Germinal center (tissue), 1 donor: ENCODE measurements around the gene ANKS4B.
A peak's percentile ranks its signal among the peaks of the same experiment; 100 is the strongest.
"Not testable (repeated sequence)": the region's sequence is repeated elsewhere in the genome, so short reads cannot be mapped to it uniquely, and the experiment has no call there.

Experiments
- DNase-seq: peaks from one replicate; pipeline ENCODE4 v3.0.0; 2012; ENCODE audit warnings: mixed read lengths, low spot score

Gene ANKS4B

DNA sequence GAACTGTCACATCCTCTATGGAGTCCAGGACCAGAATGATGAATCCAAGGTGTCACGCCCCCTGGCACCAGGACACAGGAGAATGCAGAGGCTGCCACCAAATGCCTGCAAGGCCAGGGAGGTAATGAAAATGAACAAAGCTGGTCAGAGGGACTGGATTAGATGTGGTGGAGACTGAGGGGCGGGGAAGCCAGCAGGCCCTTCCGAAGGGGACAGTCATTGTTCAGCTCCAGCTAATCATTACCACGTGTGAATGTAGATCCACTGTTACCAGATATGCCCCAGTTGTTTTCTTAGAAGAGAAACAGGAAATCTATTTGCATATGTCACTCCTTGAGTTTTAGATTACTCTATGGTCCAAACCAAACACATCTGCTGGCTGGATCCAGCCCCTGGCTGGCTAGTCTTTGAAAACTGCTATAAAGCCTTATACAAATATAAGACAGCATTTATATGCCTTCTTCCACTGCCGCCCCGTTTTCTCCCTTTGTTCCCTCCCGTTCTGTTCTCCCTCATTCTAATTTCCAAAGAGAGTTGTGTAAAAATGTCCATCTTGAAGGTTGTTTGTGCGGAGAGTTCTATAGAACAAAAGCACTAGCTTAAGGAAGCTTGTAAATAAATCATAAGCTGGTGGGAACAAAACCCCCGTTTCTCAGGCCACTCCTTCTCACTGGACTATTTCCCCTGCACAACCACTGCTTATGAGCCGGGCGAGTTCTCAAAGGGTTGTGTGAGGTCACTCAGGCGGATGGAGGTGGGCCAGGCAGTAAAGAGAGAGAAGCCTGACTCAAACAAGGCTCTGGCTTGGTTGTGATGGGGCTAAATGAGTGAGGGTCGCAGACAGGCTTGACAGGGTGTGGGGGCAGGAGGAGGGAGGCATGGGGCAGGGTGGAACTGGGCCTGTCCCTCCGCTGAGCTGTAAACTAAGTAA, 30.4 kb downstream of the ANKS4B start:
- peak; percentile 69 for DNase-seq

DNA sequence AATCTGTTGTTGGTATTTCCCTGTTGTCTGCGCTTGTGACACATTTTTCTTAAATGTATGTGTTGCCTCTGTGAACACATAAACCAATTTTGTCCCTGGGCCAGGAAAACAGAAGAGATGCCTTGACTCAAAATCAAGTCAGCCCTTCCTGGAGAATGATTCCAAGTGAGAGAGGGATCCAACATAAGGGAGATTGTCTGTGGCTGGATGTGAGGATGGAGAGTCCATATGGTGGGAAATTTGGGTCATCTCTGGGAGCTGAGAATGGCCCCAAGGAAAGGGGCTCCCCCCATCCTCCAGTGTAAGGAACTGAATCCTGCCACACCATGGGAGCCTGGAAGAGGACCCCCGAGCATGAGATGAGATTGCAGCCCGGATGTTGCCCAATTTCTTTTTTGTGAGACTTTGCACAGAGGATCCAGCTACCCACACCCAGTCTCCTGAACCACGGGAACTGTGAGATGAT, 31.1 kb downstream of the ANKS4B start:
- no peak for DNase-seq

DNA sequence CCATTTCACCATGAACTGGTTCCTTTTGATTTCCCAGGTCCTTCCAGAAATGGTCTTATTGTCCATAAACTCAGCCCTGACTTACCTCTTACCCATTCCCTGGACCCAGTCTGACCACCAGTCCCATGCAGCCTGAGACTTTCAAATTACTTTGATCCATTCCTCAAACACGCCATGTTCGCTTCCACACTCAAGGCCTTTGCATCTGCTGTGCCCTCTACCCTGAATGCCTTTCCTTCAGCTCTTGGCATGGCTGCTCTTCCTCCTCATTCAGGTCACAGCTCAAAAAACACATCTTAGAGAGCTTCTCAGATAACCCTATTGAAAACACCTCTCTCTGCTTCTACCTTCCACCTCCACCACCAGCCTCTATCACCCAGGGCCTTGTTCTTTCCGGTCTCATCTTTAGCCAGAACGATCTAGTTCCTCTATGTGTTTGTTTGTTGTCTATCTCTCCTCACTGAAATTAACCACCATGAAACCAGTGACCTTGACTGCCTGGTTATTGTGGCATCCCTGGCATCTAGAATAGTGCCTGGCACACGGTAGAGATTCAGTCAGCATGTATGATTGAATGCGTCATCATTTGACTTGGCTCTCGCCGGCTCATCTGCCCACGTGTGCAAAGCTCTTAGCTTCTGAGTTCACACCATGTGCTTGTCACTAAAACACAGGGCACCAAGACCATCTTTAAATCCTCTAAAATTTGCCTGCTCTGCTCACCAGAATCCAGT, 31.8 kb downstream of the ANKS4B start:
- DNase-seq, result no peak

DNA sequence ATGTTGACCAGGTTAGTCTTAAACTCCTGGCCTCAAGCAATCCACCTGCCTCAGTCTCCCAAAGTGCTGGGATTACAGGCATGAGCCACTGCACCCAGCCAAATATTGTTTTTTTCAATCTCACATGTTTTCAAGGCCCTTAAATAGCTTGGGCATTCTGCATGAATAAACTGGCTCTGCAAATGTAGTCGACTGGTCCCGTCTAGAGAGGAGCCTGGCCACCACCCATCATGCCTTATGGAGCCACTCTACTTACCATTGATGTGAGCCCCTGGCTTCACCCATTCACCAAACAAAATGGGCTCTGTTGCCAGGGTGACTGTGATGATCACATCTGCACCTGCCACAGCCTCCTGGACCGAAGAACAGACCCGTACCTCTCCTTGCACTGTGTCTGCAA, 33.8 kb downstream of the ANKS4B start:
- no peak for DNase-seq

DNA sequence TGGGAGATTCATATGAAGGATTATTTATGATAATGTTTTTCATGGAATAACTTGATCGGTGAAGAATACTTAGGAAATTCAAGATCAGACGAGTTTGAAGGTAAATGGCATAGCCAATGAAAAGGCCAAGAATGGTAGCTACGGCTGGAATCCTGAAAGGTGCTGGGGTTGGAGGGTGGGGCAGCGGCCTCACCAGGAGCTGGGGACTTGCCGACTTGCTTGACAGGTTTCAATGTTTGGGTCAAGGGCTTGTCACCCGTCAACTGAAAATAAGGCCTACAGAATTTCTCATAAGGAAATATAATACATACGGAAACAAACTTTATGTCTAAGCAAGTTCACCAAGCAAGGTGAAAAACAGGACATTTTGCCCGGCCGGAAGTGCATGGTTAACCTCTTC, 34.7 kb downstream of the ANKS4B start:
- no peak for DNase-seq

DNA sequence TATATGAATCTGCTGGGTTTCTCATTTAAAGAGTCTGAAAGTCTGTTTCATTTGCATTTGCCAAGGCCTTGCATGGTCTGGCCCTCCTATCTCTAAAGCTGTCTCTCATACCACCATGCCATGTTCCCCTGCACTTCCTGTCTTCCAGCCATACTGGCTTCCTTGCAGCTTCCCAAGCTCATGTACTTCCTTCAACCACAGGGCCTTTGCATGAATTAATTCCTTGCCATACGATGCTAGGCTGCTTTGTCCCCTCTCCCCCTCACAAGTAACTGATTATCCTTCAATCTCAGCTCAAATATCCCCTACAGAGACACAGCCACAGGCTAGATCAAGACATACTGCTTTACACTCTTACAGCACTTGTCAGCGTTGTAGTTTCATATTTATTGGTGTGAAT, 38.8 kb downstream of the ANKS4B start:
- DNase-seq, result no peak

DNA sequence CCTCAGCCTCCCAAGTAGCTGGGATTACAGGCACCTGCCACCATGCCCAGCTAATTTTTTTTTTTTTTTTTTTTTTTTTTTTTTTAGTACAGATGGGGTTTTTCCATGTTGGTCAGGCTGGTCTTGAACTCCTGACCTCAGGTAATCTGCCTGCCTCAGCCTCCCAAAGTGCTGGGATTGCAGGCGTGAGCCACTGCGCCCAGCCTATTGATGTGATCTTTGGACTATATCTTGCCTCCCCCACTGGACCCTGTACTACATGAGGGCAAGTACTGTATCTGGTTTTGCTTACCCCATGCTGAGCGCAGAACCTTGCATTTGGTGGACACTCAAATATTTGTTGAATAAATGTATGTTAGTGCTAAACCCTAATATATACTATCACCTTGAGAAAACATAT, 39.3 kb downstream of the ANKS4B start:
- DNase-seq, result not testable (repeated sequence)

DNA sequence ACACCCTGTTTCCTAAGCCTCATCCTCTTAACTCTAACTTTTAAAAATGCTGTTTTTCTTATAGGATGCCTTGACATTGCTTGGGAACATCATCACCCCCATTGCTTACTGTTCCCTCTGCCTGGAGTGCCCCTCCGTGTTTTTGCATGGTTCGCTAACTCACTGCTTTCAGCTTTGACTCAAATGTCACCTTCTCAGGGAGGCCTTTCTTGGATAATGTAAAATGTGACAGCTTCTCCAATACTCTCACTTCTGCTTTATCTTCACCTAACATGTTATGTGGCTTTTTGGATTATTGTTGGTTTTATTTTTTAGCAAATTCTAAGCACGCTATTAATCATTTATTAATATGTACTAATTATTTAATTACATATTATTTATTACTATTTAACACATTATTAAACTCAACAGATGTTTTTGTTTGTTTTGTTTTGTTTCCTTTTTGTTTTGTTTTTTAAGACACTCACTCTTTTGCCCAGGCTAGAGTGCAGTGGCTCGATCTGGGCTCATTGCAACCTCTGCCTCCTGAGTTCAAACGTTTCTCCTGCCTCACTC, 40.8 kb downstream of the ANKS4B start:
- DNase-seq, result no peak

DNA sequence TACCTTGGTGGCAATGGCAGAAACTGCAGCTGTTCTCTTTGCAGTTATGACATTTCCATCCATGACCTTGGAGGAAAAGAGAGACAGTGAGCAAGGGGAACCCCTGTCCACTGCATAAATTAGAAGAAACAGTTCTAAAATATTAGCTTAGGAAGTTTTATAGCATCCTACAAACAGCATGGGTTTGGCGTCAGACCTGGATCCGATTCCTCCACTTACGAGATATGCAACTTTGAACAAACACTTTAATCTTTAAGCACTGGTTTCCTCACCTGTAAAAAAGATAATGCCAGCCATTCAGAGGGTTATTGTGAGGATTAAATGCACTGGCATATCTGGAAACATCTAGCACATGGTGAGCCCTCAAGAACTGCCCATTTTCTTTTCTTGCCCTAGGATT, 42.0 kb downstream of the ANKS4B start:
- no peak for DNase-seq

DNA sequence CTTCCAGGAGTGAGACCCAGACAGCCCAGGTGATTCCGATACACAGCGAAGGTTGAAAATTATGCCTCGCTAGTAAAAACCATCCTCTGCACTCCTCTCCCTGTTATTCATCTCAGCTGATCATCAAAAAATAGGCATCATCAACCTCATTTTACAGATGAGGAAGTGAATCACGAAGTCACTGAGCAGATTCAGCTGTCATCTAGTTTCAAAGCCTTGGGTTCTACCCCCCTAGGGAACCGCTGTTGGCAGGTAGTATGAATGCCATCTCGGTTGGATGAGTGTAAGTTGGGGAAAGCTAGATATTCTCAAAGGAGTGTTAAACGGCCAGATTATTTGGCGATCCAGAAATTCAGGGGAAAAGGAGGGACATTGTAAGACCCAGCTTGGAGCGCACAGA, 42.6 kb downstream of the ANKS4B start:
- DNase-seq, result peak; percentile 67

DNA sequence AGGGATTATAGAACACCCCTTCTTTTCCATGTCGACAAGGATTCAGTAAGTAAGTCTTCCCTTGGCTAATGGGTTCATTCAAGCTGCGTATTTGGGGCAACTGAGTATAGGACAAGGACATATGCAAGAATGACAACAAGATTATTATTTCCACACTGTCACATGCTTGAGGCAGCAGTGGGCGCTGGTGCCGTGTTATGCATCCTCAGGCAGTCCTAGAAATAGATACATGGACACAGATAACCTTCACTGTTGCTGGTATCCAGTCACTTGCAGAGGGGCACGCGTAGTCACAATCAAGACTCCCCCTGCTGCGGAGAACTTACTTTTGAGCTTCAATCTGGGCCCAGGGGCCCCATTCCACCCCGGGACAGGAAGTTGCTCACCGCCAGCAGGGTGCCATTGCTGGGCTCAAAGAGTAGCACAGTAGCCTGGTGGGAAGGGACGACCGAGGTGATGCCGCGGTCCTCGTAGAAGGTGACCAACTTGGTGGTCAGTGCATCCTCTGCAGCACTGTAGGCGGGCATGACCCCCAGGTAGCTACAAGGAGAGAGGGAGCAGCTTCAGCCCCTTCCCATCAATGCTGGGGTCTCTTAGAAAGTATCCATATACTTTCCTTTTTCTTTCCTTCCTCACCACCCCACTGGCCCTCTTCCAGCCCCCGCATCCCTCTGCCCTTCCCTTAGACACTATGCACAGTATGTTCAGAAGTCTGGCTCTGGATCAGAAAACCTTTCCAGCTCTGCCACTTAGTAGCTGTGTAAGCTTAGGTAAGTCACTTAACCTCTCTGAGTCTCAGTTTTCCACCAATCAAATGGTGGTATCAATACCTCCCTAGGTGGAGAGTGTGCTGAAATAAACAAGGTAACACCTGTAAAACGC, 43.8 kb downstream of the ANKS4B start:
- DNase-seq, result no peak

DNA sequence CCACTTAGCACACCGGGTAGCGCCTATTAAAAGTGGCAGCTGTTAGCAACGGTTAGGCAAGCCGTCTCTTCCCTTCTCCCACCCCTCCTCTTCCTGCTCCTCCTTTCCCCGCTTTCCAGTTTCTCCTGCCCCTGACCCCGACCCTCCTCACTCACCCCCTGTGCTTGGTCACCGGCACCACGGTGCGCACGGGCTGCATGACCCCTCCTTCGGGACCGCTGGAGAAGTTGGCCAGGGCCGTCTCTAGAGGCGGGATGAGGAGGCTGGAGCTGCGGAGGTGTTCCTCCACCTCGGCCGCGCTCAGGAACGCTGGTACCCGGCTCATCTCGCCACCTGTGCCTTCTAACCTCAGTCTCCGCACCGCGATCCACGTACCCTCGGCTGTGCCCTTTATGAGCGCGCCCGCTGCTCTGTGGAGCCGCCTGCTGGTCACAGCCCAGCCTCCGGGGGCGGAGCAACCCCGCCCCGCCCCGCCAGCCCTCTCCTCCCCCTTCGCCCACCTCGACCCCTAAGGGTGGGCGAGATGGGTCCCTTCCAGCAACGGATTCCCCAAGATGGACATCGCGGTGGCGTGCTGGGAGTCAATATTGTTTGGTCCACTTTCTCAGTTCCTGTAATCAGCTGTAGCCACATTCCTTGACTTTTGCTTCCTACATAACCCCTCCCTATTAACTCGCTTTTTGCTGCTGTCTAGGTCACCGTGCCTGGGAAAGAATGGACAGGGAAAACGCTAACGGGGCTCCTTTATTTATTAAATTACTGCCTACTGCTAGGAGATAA, 44.6 kb downstream of the ANKS4B start, which contains the start of gene CRYM:
Gene CRYM (minus strand): TSS at position 364 of the 780 bp plus-strand sequence. CDS start 39 bp downstream, at position 325.
- DNase-seq, result peak; percentile 88

DNA sequence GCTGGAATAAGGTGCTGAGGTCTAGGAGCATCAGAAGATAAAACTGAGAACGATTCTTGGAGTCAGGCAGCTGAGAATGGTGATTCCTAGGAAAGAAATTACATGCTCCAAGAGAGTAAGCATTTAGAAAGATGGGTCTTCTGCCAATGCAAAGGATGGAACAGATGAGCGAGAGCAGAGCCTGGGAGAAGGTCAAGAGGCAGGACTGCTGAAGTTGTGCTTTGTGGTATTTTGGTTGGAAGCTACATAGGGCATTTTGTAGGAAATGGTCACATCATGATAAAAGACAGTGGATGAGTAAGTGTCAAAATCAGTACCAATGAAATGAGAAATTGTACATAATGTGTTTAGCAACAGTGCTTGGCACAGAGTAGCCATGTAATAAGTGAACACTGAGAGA, 46.0 kb downstream of the ANKS4B start:
- DNase-seq, result no peak

DNA sequence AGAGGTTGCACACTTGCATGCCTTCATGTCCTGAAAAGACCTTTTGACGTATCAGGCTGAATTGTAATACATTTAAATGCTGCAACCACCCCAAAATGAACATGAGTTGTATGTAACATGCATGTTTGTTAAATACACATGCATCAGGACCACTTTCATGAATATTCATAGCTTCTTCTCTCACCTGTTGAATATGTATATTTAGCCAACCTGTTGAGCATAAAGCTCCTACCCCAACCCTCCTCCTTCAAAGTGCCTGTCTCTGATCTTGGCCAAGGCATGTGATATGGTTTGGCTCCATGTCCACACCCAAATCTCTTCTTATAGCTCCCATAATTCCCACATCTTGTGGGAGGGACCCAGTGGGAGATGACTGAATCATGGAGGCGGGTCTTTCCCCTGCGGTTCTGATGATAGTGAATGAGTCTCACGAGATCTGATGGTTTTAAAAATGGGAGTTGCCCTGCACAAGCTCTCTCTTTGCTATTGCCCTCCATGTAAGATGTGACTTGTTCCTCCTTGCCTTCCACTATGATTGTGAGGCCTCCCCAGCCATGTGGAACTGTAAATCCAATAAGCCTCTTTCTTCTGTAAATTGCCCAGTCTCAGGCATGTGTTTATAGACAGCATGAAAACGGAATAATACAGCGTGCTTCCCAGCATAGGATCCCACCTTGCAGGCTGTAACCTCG, 48.3 kb downstream of the ANKS4B start:
- no peak for DNase-seq

DNA sequence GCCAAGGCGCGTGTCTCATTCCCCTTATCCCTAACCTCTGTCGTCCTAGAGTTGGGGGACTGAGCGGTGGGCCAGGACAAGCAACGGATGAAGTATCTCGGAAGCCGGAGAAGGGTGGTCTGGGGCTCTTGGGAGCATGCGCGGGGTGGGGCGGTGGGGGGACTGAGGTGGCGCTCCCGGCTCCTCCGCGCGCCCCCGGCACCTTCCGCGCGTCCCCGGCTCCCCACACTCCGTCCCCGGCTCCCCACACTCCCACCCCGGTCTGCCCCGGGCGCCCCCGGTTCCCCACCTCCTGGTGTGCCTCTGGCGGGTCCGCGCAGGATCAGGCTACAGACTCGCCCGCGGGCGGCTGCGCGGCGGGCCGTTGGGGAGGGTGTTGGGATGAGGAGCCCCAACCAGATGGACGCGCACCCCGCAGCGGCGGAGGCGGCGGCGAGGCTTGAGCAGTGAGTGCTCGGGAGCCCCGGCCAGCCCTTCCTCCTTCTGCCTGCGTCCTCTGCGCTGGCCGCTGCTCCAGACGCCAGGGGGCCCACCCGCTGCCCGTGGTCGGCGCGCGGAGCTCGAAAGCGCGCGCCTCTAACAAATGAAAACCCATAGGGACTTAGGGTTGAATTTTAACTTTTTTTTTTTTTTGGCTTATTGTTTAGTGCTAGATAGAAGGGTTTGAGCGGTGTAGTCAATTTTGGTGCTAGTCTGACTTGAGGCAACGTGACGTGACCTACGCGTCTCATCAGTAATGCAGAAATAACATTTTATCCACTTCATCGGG, 50.2 kb downstream of the ANKS4B start:
- DNase-seq, result peak; percentile 37

DNA sequence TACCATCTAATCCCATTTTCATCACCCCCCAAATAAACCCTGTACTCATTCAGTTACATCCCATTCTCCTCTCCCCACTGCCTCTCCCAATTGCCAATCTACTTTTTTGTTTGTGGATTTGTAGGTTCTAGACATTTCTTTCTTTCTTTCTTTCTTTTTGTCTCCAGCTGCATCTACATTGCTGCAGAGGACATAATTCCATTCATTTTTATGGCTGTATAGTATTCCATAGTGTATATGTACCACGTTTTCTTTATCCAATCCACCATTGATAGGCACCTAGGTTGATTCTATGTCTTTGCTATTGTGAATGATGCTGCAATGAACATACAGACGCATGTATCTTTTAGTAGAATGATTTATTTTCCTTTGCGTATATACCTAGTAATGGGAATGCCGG, 50.9 kb downstream of the ANKS4B start:
- DNase-seq, result no peak

DNA sequence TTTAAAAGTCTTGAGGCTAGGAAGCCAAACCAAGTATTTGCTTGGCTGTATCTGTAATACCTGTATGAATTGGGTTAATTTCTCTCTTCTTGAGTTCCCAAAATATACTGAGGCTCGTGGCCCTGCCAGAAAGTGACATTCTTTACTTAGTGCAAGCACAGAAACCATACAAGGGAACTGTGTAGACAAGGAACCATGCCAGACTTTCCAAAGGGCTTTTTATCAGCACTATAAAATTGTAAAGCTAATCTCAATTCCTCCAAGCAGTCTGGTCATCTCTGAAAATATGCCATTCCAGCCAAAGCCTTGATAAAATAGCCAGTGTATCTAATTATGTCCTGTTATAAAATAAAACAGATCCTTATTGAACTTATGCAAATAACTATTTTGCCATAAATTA, 51.8 kb downstream of the ANKS4B start:
- DNase-seq, result no peak

DNA sequence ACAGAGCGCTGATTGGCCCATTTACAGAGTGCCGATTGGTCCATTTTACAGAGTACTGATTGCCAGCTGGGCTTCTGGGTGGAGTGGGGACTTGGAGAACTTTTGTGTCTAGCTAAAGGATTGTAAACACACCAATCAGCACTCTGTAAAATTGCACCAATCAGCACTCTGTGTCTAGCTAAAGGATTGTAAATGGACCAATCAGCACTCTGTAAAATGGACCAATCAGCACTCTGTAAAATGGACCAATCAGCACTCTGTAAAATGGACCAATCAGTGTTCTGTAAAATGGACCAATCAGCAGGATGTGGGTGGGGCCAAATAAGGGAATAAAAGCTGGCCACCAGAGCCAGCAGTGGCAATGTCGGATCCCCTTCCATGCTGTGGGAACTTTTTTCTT, 56.3 kb downstream of the ANKS4B start:
- not testable (repeated sequence) for DNase-seq
